ENCODE results near the gene ACHE. TPM values are rescaled to one million over a fixed set of nuclear protein-coding genes. Genes with fewer than 3 reads are reported as not detected.
"Not testable (repeated sequence)": the region's sequence is repeated elsewhere in the genome, so short reads cannot be mapped to it uniquely, and the experiment has no call there.

ACHE gene
- total RNA-seq, 6 experiments from 2014 or later, result 0.59 to 6.0 (median 3.0) TPM

DNA sequence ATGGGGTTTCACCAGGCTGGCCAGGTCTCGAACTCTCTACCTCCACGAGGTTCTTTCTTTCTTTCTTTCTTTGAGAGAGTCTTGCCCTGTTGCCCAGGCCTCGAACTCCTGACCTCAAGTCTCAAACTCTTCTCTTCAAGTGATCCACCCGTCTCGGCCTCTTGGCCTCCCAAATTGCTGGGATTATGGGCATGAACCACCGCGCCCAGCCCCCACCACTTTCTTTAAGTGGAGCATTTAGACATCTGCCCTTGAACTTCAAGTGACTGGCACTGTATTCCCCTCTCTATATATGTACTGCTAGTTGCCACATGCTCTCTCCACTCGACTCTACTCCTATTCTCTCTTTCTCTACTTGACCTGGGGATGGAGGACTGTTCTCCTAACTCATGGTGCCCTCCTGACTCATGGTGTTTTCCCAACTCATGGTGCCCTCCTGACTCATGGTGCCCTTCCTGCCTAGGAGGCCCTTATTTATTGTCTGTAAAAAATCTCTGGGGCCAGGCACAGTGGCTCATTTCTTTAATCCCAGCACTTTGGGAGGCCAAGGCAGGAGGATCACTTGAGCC lies 19.3 kb upstream of the ACHE start:
- Histone ChIP-seq H3K4me1 (peaks cover 0 to 34% (median 14%) of the 10 kb centered on the region in 4 donors), H3K9me3 (no peaks in the 10 kb centered on the region), H3K27ac (peak overlapping the region; percentile 62 to 66 (median 65)), H3K27me3 (no peaks in the 10 kb centered on the region), H3K4me3 (no peak overlapping the region), H3K36me3 (no peaks in the 10 kb centered on the region)
- WGBS (ENCODE audit: insufficient coverage, low coverage, low lambda C conversion rate, missing lambda C conversion rate), result 81% methylated on average over 5 of the region's 8 CpGs
- ATAC-seq, result peak in 1 of 4 donors; percentile 50
- no peak for DNase-seq
- intact Hi-C loops (cut with DNase I), result no loop called here
- TF ChIP-seq, protein P1, sequence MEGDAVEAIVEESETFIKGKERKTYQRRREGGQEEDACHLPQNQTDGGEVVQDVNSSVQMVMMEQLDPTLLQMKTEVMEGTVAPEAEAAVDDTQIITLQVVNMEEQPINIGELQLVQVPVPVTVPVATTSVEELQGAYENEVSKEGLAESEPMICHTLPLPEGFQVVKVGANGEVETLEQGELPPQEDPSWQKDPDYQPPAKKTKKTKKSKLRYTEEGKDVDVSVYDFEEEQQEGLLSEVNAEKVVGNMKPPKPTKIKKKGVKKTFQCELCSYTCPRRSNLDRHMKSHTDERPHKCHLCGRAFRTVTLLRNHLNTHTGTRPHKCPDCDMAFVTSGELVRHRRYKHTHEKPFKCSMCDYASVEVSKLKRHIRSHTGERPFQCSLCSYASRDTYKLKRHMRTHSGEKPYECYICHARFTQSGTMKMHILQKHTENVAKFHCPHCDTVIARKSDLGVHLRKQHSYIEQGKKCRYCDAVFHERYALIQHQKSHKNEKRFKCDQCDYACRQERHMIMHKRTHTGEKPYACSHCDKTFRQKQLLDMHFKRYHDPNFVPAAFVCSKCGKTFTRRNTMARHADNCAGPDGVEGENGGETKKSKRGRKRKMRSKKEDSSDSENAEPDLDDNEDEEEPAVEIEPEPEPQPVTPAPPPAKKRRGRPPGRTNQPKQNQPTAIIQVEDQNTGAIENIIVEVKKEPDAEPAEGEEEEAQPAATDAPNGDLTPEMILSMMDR (IDR thresholded peaks at IDR 0.05), result no peak
- no peak for TF ChIP-seq POLR2A (IDR thresholded peaks at IDR 0.05)

DNA sequence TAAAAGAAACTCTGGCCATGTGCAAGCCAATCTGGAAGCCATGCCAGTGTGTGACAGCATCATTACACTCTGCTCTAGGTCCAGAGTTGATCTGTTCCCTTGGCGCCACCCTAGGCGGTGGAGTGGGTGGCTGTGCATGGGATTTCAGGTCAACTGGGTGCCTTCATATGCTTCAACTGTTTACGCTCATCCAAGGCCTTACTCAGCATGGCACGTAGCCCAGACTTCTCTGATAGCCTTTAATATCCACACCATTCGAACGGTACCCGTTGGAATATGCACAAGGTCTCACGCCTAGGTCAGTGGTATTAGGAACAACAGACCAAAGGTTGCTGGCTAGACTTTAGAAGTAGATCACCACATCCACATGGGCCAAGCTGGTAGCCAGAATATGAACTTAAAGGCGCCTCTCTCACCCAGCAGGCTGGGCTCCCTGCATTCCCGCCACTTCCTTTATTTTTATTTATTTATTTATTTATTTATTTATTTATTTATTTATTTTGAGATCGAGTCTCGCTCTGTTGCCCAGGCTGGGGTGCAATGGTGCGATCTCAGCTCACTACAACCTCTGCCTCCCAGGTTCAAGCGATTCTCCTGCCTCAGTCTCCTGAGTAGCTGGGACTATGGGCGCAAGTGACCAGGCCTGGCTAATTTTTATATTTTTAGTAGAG lies 18.7 kb upstream of the ACHE start:
- Histone ChIP-seq H3K27me3 (no peaks in the 10 kb centered on the region), H3K27ac (peak overlapping the region; percentile 62 to 71 (median 66)), H3K4me3 (no peak overlapping the region), H3K9me3 (no peaks in the 10 kb centered on the region), H3K36me3 (no peaks in the 10 kb centered on the region), H3K4me1 (peaks cover 0 to 34% (median 14%) of the 10 kb centered on the region in 4 donors)
- ATAC-seq, result peak; percentile 89 to 97 (median 92)
- 29% methylated on average over 15 of the region's 15 CpGs for WGBS (ENCODE audit: insufficient coverage, low coverage, low lambda C conversion rate, missing lambda C conversion rate)
- intact Hi-C loops (cut with DNase I), result no loop called here
- peak; percentile 86 to 98 (median 93) for DNase-seq
- TF ChIP-seq, protein P1 (IDR thresholded peaks at IDR 0.05), result peak in 1 of 4 donors; percentile 18
- no peak for TF ChIP-seq POLR2A (IDR thresholded peaks at IDR 0.05)

DNA sequence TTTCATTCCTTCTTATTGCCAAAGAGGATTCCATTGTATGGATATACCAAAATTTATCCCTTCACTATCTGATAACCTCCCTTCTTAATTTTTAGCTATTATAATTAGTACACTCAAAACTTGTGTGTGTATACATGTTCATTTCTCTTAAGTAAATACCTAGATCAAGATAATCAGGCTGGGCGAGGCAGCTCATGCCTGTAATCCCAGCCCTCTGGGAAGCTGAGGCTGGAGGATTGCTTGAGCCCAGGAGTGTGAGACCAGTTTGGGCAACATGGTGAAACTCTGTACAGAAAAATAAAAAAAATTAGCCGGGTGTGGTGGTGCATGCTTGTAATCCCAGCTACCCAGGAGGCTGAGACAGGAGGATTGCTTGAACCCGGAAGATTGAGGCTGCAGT lies 15.8 kb upstream of the ACHE start:
- intact Hi-C loops (cut with DNase I), result no loop called here
- Histone ChIP-seq H3K36me3 (no peaks in the 10 kb centered on the region), H3K4me3 (no peak overlapping the region), H3K27ac (no peak overlapping the region), H3K4me1 (peaks cover 0 to 33% (median 14%) of the 10 kb centered on the region in 4 donors), H3K27me3 (no peaks in the 10 kb centered on the region), H3K9me3 (no peaks in the 10 kb centered on the region)
- DNase-seq, result no peak
- ATAC-seq, result no peak
- 81% methylated on average over 3 of the region's 3 CpGs for whole genome bisulfite sequencing (ENCODE audit: insufficient coverage, low coverage, low lambda C conversion rate, missing lambda C conversion rate)
- TF ChIP-seq POLR2A (IDR thresholded peaks at IDR 0.05), result no peak
- TF ChIP-seq, protein P1 (IDR thresholded peaks at IDR 0.05), result no peak

DNA sequence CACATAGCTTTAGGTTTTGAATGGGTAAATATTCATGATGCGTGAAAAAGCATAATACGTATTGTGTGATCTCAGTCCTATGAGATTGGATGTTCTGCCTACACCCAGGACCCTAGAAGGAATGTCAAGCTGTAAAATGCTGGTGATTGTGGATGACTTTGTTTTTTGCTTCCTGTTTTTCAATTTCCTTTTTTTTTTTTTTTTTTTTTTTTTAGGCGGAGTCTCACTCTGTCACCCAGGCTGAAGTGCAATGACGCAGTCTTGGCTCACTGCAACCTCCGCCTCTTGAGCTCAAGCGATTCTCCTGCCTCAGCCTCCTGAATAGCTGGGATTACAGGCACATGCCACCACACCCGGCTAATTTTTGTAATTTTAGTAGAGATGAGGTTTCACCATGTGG lies 14.8 kb upstream of the ACHE start:
- intact Hi-C loops (cut with DNase I); DNase-seq; H3K4me3 ChIP-seq: not testable (repeated sequence)

DNA sequence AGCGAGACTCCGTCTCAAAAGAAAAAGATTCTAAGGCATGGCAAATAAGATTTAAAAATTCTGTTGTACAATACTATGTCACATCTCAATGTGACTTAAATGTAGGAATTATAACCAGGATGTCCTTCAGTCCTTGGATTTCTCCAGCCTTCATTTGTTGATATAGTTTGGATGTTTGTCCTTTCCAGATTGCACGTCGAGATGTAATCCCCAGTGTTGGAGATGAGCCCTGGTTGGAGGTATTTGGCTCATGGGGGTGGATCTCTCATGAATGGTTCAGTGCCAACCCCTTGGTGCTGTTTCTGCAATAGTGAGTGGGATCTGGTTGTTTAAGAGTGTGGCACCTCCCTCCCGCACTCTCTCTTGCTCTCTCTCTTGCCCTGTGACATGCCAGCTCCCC lies 12.8 kb upstream of the ACHE start:
- no peak overlapping the region for H3K27ac ChIP-seq
- H3K36me3 ChIP-seq, result no peaks in the 10 kb centered on the region
- DNase-seq (no peak), ATAC-seq (no peak)
- peaks cover 0 to 13% (median under 1%) of the 10 kb centered on the region in 4 donors for H3K4me1 ChIP-seq
- intact Hi-C loops (cut with DNase I), result no loop called here
- no peaks in the 10 kb centered on the region for H3K27me3 ChIP-seq
- no peaks in the 10 kb centered on the region for H3K9me3 ChIP-seq
- no peak for TF ChIP-seq POLR2A (IDR thresholded peaks at IDR 0.05)
- TF ChIP-seq, protein P1 (IDR thresholded peaks at IDR 0.05), result no peak
- no peak overlapping the region for H3K4me3 ChIP-seq
- WGBS (ENCODE audit: insufficient coverage, low coverage, low lambda C conversion rate, missing lambda C conversion rate), result 61% methylated on average over 4 of the region's 5 CpGs

More for the DNA sequence above, 14.8 kb upstream of the ACHE start:
- H3K9me3 ChIP-seq, H3K27me3 ChIP-seq, H3K36me3 ChIP-seq, ATAC-seq, H3K27ac ChIP-seq: not testable (repeated sequence)
- 61% methylated on average over 4 of the region's 7 CpGs for WGBS (ENCODE audit: insufficient coverage, low coverage, low lambda C conversion rate, missing lambda C conversion rate)
- peaks cover 0 to 27% (median 8%) of the 10 kb centered on the region in 4 donors for H3K4me1 ChIP-seq
